Nephron progenitor cell (in vitro differentiated cells): ENCODE results near the gene CREB3L1.
A peak's percentile ranks its signal among the peaks of the same experiment; 100 is the strongest.

Source experiments
- DNase-seq: peaks from one replicate; pipeline ENCODE4 v3.0.0; 2021
- H3K27ac Mint-ChIP-seq: 2 replicates; pipeline ENCODE4 v1.8.0; 2021; ENCODE audit warnings: mild to moderate bottlenecking, moderate library complexity, mixed read lengths
- H3K27me3 Mint-ChIP-seq: 2 replicates; pipeline ENCODE4 v1.8.0; 2021; ENCODE audit warnings: mild to moderate bottlenecking, low read depth, mixed read lengths; ENCODE audit not compliant: poor library complexity
- H3K36me3 Mint-ChIP-seq: 2 replicates; pipeline ENCODE4 v1.8.0; 2021; ENCODE audit warnings: low read depth, mixed read lengths
- H3K4me1 Mint-ChIP-seq: 2 replicates; pipeline ENCODE4 v1.8.0; 2021; ENCODE audit warnings: mixed read lengths
- H3K4me3 Mint-ChIP-seq: 2 replicates; pipeline ENCODE4 v1.8.0; 2021; ENCODE audit warnings: mild to moderate bottlenecking, moderate library complexity, mixed read lengths
- H3K9me3 Mint-ChIP-seq: 2 replicates; pipeline ENCODE4 v1.8.0; 2021; ENCODE audit warnings: mild to moderate bottlenecking, moderate library complexity, mixed read lengths
- CTCF ChIP-seq: fragments of 200-600 bp; sonication (generic); IDR thresholded peaks from 2 replicates; pipeline ENCODE4 v1.5.0; 2021; ENCODE audit warnings: antibody characterized with exemption

Gene CREB3L1

GRCh38 chr11:46337626-46338345 lies 60.3 kb downstream of the CREB3L1 start:
- Mint-ChIP-seq H3K36me3 (no peaks in the 10 kb centered on the region), H3K9me3 (no peaks in the 10 kb centered on the region), H3K4me3 (no peak overlapping the region), H3K27ac (no peak overlapping the region), H3K27me3 (peaks cover 41% of the 10 kb centered on the region), H3K4me1 (peaks cover 68% of the 10 kb centered on the region)
- TF ChIP-seq CTCF, result no peak
- DNase-seq, result no peak

GRCh38 chr11:46338636-46338987 lies 61.1 kb downstream of the CREB3L1 start:
- peak overlapping the region; percentile 64 for H3K4me3 Mint-ChIP-seq
- no peaks in the 10 kb centered on the region for H3K9me3 Mint-ChIP-seq
- H3K27ac Mint-ChIP-seq, result no peak overlapping the region
- no peak for TF ChIP-seq CTCF
- H3K27me3 Mint-ChIP-seq, result peaks cover 34% of the 10 kb centered on the region
- H3K36me3 Mint-ChIP-seq, result no peaks in the 10 kb centered on the region
- H3K4me1 Mint-ChIP-seq, result peaks cover 76% of the 10 kb centered on the region
- no peak for DNase-seq

- TF ChIP-seq CTCF, result no peak
- Mint-ChIP-seq H3K9me3 (no peaks in the 10 kb centered on the region), H3K27ac (peak overlapping the region; percentile 54), H3K36me3 (no peaks in the 10 kb centered on the region), H3K27me3 (peaks cover 31% of the 10 kb centered on the region), H3K4me1 (peaks cover 79% of the 10 kb centered on the region), H3K4me3 (peak overlapping the region; percentile 64)
- peak; percentile 50 for DNase-seq
Observed at GRCh38 chr11:46338988-46339666, 61.7 kb downstream of the CREB3L1 start.

GRCh38 chr11:46339816-46340215 lies 62.4 kb downstream of the CREB3L1 start:
- Mint-ChIP-seq H3K27me3 (peaks cover 29% of the 10 kb centered on the region), H3K4me1 (peaks cover 82% of the 10 kb centered on the region), H3K9me3 (no peaks in the 10 kb centered on the region), H3K4me3 (no peak overlapping the region), H3K36me3 (no peaks in the 10 kb centered on the region), H3K27ac (no peak overlapping the region)
- no peak for TF ChIP-seq CTCF
- no peak for DNase-seq

GRCh38 chr11:46341454-46341853 lies 64.0 kb downstream of the CREB3L1 start:
- Mint-ChIP-seq H3K27me3 (peaks cover 30% of the 10 kb centered on the region), H3K4me3 (no peak overlapping the region), H3K36me3 (no peaks in the 10 kb centered on the region), H3K4me1 (peaks cover 83% of the 10 kb centered on the region), H3K27ac (no peak overlapping the region), H3K9me3 (no peaks in the 10 kb centered on the region)
- no peak for DNase-seq
- TF ChIP-seq CTCF, result no peak

GRCh38 chr11:46342239-46342638 lies 64.8 kb downstream of the CREB3L1 start:
- Mint-ChIP-seq H3K27me3 (peaks cover 36% of the 10 kb centered on the region), H3K27ac (no peak overlapping the region), H3K36me3 (no peaks in the 10 kb centered on the region), H3K9me3 (no peaks in the 10 kb centered on the region), H3K4me3 (no peak overlapping the region), H3K4me1 (peaks cover 85% of the 10 kb centered on the region)
- no peak for TF ChIP-seq CTCF
- DNase-seq, result no peak
